Testis (tissue), 3 donors: ENCODE measurements around the gene KCTD3. TPM values are rescaled to one million over a fixed set of nuclear protein-coding genes. Genes with fewer than 3 reads are reported as not detected.

ENCODE experiments used
- DNase-seq: peaks from one replicate; pipeline ENCODE4 v3.0.0-alpha.2; 2019
- H3K27ac ChIP-seq, 2 donors: fragments of 200-600 bp; sonication (generic); one replicate each; pipeline ENCODE4 v1.5.1; 2019
- H3K27me3 ChIP-seq: fragments of 200-600 bp; sonication (generic); one replicate; pipeline ENCODE4 v1.5.1; 2019
- H3K36me3 ChIP-seq: fragments of 200-600 bp; sonication (generic); one replicate; pipeline ENCODE4 v1.5.1; 2017; ENCODE audit warnings: low read depth; ENCODE audit errors: missing control alignments
- H3K4me1 ChIP-seq: fragments of 200-600 bp; sonication (generic); one replicate; pipeline ENCODE4 v1.5.1; 2019
- H3K4me3 ChIP-seq, 2 donors: fragments of 200-600 bp; sonication (generic); one replicate each; pipeline ENCODE4 v1.5.1; 2017 to 2019
- H3K9me3 ChIP-seq: fragments of 200-600 bp; sonication (generic); one replicate; pipeline ENCODE4 v1.5.1; 2017
- POLR2A ChIP-seq: fragments of 450-650 bp; IDR thresholded peaks from one replicate; pipeline ENCODE4 v1.6.1; 2017; ENCODE audit warnings: antibody characterized with exemption, mild to moderate bottlenecking, moderate library complexity
- WGBS, 2 donors: methylation state at CpG; one replicate each; pipeline ENCODE4 v1.1.5; 2018; 5-methylcytosine and 5-hydroxymethylcytosine counted together
- intact Hi-C: fragments of 100-400 bp; cut with DNase I; formaldehyde crosslinking; loops from one replicate; pipeline ENCODE4 v1.15.1; 2023; ENCODE audit warnings: low total_unique reads
- polyA plus RNA-seq: library from polyadenylated mRNA; stranded (reverse); fragments of 350-450 nt; fragmentation: Illumina TruSeq; extraction: RNeasy Lipid Tissue Mini Kit (QIAGEN cat#74804); gene quantifications from one replicate; pipeline ENCODE4 v1.2.3, GENCODE V29; 2014; ENCODE audit warnings: low read depth, low replicate concordance; ENCODE audit not compliant: insufficient read depth
- total RNA-seq, 2 donors: library from RNA; depleted of rRNA; stranded (reverse); fragments of >200 nt; gene quantifications; one replicate each; pipeline ENCODE4 v1.2.3, GENCODE V29; 2016
- TF ChIP-seq, protein P1 (sequence below), 3 experiments: fragments of 450-650 bp in 2 of 3; fragments of 200-600 bp in 1 of 3; sonication (generic) in 1 of 3; IDR thresholded peaks; one replicate each; pipeline ENCODE4 v1.5.1; 2016 to 2019; ENCODE audit warnings: antibody characterized with exemption in 3 of 3, mild to moderate bottlenecking in 2 of 3, moderate library complexity in 1 of 3

The KCTD3 gene
- total and polyA plus RNA-seq, 3 donors from 2014 or later, result 38.1 to 81.5 (median 70.2) TPM

- intact Hi-C loops, result no loop called here
- Histone ChIP-seq H3K27ac (no peak overlapping the region), H3K4me3 (no peak overlapping the region), H3K27me3 (no peaks in the 10 kb centered on the region), H3K4me1 (no peaks in the 10 kb centered on the region), H3K9me3 (no peaks in the 10 kb centered on the region), H3K36me3 (no peaks in the 10 kb centered on the region)
- TF ChIP-seq POLR2A, result no peak
- TF ChIP-seq, protein P1, sequence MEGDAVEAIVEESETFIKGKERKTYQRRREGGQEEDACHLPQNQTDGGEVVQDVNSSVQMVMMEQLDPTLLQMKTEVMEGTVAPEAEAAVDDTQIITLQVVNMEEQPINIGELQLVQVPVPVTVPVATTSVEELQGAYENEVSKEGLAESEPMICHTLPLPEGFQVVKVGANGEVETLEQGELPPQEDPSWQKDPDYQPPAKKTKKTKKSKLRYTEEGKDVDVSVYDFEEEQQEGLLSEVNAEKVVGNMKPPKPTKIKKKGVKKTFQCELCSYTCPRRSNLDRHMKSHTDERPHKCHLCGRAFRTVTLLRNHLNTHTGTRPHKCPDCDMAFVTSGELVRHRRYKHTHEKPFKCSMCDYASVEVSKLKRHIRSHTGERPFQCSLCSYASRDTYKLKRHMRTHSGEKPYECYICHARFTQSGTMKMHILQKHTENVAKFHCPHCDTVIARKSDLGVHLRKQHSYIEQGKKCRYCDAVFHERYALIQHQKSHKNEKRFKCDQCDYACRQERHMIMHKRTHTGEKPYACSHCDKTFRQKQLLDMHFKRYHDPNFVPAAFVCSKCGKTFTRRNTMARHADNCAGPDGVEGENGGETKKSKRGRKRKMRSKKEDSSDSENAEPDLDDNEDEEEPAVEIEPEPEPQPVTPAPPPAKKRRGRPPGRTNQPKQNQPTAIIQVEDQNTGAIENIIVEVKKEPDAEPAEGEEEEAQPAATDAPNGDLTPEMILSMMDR (IDR thresholded peaks at IDR 0.05), result no peak
- 86 to 91% methylated on average over 4 of the region's 4 CpGs for WGBS, 2 donors
- DNase-seq, result no peak
These were observed 89.9 kb downstream of the KCTD3 start for GRCh38 chr1:215657047-215657446.

DNA sequence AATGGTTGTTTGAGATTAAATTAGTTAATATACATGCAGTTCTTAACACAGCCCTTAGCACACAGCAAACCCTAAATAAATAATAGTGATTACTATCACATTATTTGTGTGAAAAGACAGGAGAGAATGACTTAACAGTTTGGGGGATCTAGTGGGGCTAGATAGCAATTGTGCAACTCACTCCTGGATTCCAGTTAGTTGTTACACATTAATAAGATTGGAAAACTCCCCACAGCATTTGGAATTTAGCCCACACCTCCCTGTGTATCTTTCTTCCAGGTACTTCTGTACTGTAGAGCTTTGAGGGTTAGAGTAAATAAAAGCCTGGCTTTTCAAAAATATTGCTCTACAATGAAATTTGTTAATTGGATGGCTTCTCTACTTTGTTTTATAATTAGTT is 93.2 kb downstream of the KCTD3 start:
- H3K9me3 ChIP-seq, result no peaks in the 10 kb centered on the region
- intact Hi-C loops, result no loop called here

GRCh38 chr1:215661033-215661432 is 93.9 kb downstream of the KCTD3 start:
- H3K4me1 ChIP-seq, result no peaks in the 10 kb centered on the region
- TF ChIP-seq, protein P1 (IDR thresholded peaks at IDR 0.05), result no peak
- TF ChIP-seq POLR2A, result no peak
- H3K27me3 ChIP-seq, result no peaks in the 10 kb centered on the region
- no peak overlapping the region for H3K27ac ChIP-seq
- 81 to 83% methylated on average over 1 of the region's 1 CpG for WGBS, 2 donors
- H3K4me3 ChIP-seq, result no peak overlapping the region
- no peak for DNase-seq
- no peaks in the 10 kb centered on the region for H3K9me3 ChIP-seq
- intact Hi-C loops, result no loop called here
- no peaks in the 10 kb centered on the region for H3K36me3 ChIP-seq

More for the DNA sequence above, 93.2 kb downstream of the KCTD3 start:
- Histone ChIP-seq H3K27me3 (no peaks in the 10 kb centered on the region), H3K4me1 (no peaks in the 10 kb centered on the region), H3K27ac (no peak overlapping the region), H3K36me3 (no peaks in the 10 kb centered on the region), H3K4me3 (no peak overlapping the region)
- TF ChIP-seq, protein P1 (IDR thresholded peaks at IDR 0.05), result no peak
- TF ChIP-seq POLR2A, result no peak
- DNase-seq, result no peak

- no peaks in the 10 kb centered on the region for H3K27me3 ChIP-seq
- no peaks in the 10 kb centered on the region for H3K9me3 ChIP-seq
- H3K27ac ChIP-seq, result no peak overlapping the region
- H3K36me3 ChIP-seq, result no peaks in the 10 kb centered on the region
- no peak overlapping the region for H3K4me3 ChIP-seq
- 61 to 76% methylated on average over 4 of the region's 4 CpGs for WGBS, 2 donors
- H3K4me1 ChIP-seq, result no peaks in the 10 kb centered on the region
- TF ChIP-seq, protein P1 (IDR thresholded peaks at IDR 0.05), result no peak
- no peak for TF ChIP-seq POLR2A
- intact Hi-C loops, result no loop called here
- no peak for DNase-seq
These were observed 98.1 kb downstream of the KCTD3 start for GRCh38 chr1:215665215-215665614.

DNA sequence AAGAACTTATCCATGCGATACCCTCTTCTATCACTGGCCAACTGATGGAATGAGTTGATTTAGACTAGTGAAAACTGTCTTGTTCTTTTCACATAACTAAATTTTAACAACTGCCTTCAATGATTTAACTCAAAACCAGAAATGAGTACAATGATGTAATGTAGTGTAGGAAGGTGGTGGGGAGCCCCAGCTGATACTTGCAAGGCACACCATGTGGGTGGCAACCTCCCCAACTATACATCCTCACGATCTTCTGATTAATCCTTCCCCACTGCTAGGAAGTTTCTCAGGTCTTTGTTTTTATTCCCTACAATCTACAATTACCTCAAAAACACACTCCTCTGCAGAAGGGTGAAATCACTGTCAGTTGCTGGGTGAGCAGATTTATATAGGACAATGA is 100.7 kb downstream of the KCTD3 start:
- no peaks in the 10 kb centered on the region for H3K9me3 ChIP-seq
- no peak overlapping the region for H3K27ac ChIP-seq
- WGBS, 2 donors, result 64 to 68% methylated on average over 2 of the region's 2 CpGs
- H3K36me3 ChIP-seq, result no peaks in the 10 kb centered on the region
- no peaks in the 10 kb centered on the region for H3K4me1 ChIP-seq
- H3K27me3 ChIP-seq, result no peaks in the 10 kb centered on the region
- intact Hi-C loops, result no loop called here
- H3K4me3 ChIP-seq, result no peak overlapping the region
- TF ChIP-seq, protein P1 (IDR thresholded peaks at IDR 0.05), result no peak
- no peak for TF ChIP-seq POLR2A
- no peak for DNase-seq
